ENCODE results near the gene DNAJC7. TPM values are rescaled to one million over a fixed set of nuclear protein-coding genes. Genes with fewer than 3 reads are reported as not detected.
A peak's percentile ranks its signal among the peaks of the same experiment; 100 is the strongest.
"Not testable (repeated sequence)": the region's sequence is repeated elsewhere in the genome, so short reads cannot be mapped to it uniquely, and the experiment has no call there.

Gene DNAJC7
- polyA plus RNA-seq, 1 of the 3 experiments (the other 2 are of a cell fraction): 38.8 TPM

DNA sequence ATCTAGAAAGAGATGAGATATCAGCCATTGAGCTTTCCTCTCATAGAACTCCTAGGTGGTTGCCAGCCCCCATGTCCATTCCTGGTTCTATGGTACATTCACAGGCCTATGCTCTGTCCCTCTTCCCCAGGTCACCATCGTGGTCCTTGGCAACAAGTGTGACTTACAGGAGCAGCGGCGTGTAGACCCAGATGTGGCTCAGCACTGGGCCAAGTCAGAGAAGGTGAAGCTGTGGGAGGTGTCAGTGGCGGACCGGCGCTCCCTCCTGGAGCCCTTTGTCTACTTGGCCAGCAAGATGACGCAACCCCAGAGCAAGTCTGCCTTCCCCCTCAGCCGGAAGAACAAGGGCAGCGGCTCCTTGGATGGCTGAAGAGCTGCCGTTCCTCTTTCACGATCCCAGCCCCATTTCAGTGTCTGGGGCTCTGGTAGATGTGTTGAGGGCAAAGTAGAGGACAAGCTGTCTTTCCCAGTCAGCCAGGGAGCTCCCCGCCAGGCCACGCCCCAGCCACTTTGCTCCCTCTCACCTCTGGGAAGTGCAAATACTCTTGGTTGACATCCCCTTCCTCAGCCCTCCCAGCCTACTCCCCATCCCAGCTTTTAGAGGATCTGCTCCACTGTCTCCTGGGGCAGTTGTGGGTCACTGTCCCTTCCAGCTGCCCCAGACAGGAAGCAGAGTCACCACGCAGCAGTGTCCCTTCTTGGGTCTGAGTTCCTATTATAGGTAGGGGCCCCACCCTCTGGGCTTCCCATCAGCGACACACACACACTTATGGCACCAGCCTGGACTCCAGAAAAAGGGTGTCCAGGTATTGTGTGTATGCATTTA lies 6.5 kb upstream of the DNAJC7 start:
- H3K4me3 ChIP-seq (ENCODE audit: low read depth in 2 of 2, low read length in 1 of 2): no peak overlapping the region
- H3F3A ChIP-seq (replicated peaks; ENCODE audit: insufficient read depth): peaks cover 31% of the 10 kb centered on the region
- DNase-seq: no peak
- no peaks in the 10 kb centered on the region for H4K20me1 ChIP-seq (ENCODE audit: insufficient read depth)
- ChIA-PET CTCF (interaction anchor here (0.7 to 17.3 kb wide), 22 partner anchors 8 to 286 kb away, joined by 3 to 496 read pairs (median 4); partner anchors contain the start of genes C17orf113, DHX58, HSPB9 and KAT2A), POLR2A (no interaction called here)
- peaks cover 18 to 24% of the 10 kb centered on the region in 2 experiments for H3K36me3 ChIP-seq (replicated peaks in 1 of 2; ENCODE audit: control insufficient read depth in 1 of 2, insufficient read depth in 2 of 2, low read length in 1 of 2)
- TF ChIP-seq TAF1 (IDR thresholded peaks at IDR 0.05; ENCODE audit: borderline replicate concordance, low read depth, low read length) (no peak), RCOR1 (IDR thresholded peaks at IDR 0.05; ENCODE audit: low read length) (no peak)
- no peaks in the 10 kb centered on the region for H3K9me3 ChIP-seq
- H3K4me2 ChIP-seq: no peak overlapping the region
- H3K4me1 ChIP-seq (ENCODE audit: control insufficient read depth in 1 of 2, insufficient read depth in 2 of 2, low read depth in 1 of 2, low read length in 1 of 2): peaks cover 7 to 14% of the 10 kb centered on the region in 2 experiments; a peak in 2 of 4 replicates
- H3K9me2 ChIP-seq: no peaks in the 10 kb centered on the region
- 90% methylated on average over 12 of the region's 15 CpGs for WGBS (ENCODE audit: low lambda C conversion rate)
- H3K27ac ChIP-seq (ENCODE audit: low read depth in 2 of 2, low read length in 1 of 2): peak overlapping the region in 1 of 2 experiments; percentile 52; a peak in 1 of 4 replicates
- H2AFZ ChIP-seq (ENCODE audit: low read depth): no peak overlapping the region
- H3K9ac ChIP-seq: no peak overlapping the region; the same call in 1 of the 2 replicates
- no peaks in the 10 kb centered on the region for H3K27me3 ChIP-seq (ENCODE audit: insufficient read depth)
- peaks cover 25% of the 10 kb centered on the region for H3K79me2 ChIP-seq (ENCODE audit: insufficient read depth)

GRCh38 chr17:42020845-42021244 lies 3.6 kb upstream of the DNAJC7 start:
- H3K9ac ChIP-seq: peak overlapping the region; percentile 97
- CTCF ChIA-PET: interaction anchor here (1.0 to 17.3 kb wide), 10 partner anchors 11 to 160 kb away, joined by 3 to 496 read pairs (median 7); partner anchors contain the start of genes CNP, DHX58, HSPB9 and KAT2A
- H3K27ac ChIP-seq (ENCODE audit: low read depth in 2 of 2, low read length in 1 of 2); H3K27me3 ChIP-seq (ENCODE audit: insufficient read depth); DNase-seq; H4K20me1 ChIP-seq (ENCODE audit: insufficient read depth); H2AFZ ChIP-seq (ENCODE audit: low read depth); H3K9me2 ChIP-seq; H3K9me3 ChIP-seq: not testable (repeated sequence)
- peaks cover 18 to 24% of the 10 kb centered on the region in 2 experiments for H3K36me3 ChIP-seq (replicated peaks in 1 of 2; ENCODE audit: control insufficient read depth in 1 of 2, insufficient read depth in 2 of 2, low read length in 1 of 2)
- peaks cover 10 to 25% of the 10 kb centered on the region in 2 experiments for H3K4me1 ChIP-seq (ENCODE audit: control insufficient read depth in 1 of 2, insufficient read depth in 2 of 2, low read depth in 1 of 2, low read length in 1 of 2)
- WGBS (ENCODE audit: low lambda C conversion rate): 41% methylated on average over 8 of the region's 8 CpGs
- POLR2A ChIA-PET: interaction anchor here (0.8 to 1.6 kb wide), 2 partner anchors 100 to 256 kb away, joined by 4 to 9 read pairs; partner anchors contain the start of gene KAT2A
- H3K4me3 ChIP-seq (ENCODE audit: low read depth in 2 of 2, low read length in 1 of 2): peak overlapping the region; percentile 91 to 92
- H3F3A ChIP-seq (replicated peaks; ENCODE audit: insufficient read depth): peaks cover 35% of the 10 kb centered on the region
- H3K4me2 ChIP-seq: peak overlapping the region; percentile 82
- H3K79me2 ChIP-seq (ENCODE audit: insufficient read depth): peaks cover 39% of the 10 kb centered on the region

GRCh38 chr17:42019509-42020404 lies 2.5 kb upstream of the DNAJC7 start, which contains the start of gene NKIRAS2:
NKIRAS2 (plus strand) TSS chr17:42020090; CDS start chr17:42021578, 1,488 bp downstream.
- POLR2A ChIA-PET: interaction anchor here (1.5 to 1.6 kb wide), 2 partner anchors 60 to 101 kb away, joined by 4 to 9 read pairs; partner anchors contain the start of gene KAT2A
- Histone ChIP-seq H3K36me3 (replicated peaks in 1 of 2; ENCODE audit: control insufficient read depth in 1 of 2, insufficient read depth in 2 of 2, low read length in 1 of 2) (peaks cover 18 to 24% of the 10 kb centered on the region in 2 experiments), H2AFZ (ENCODE audit: low read depth) (peak within 1 kb of the TSS; percentile 96), H3K27me3 (ENCODE audit: insufficient read depth) (no peaks in the 10 kb centered on the region), H3K4me1 (ENCODE audit: control insufficient read depth in 1 of 2, insufficient read depth in 2 of 2, low read depth in 1 of 2, low read length in 1 of 2) (peaks cover 9 to 25% of the 10 kb centered on the region in 2 experiments; a peak in 3 of 4 replicates), H3K4me2 (peak within 1 kb of the TSS; percentile 82), H3K27ac (ENCODE audit: low read depth in 2 of 2, low read length in 1 of 2) (peak within 1 kb of the TSS; percentile 73 to 81; a peak in 3 of 4 replicates), H3K9me2 (no peaks in the 10 kb centered on the region), H3K9me3 (no peaks in the 10 kb centered on the region), H3K79me2 (ENCODE audit: insufficient read depth) (peaks cover 50% of the 10 kb centered on the region), H4K20me1 (ENCODE audit: insufficient read depth) (no peaks in the 10 kb centered on the region; the same call in 1 of the 2 replicates), H3K9ac (peak within 1 kb of the TSS; percentile 97), H3F3A (replicated peaks; ENCODE audit: insufficient read depth) (peaks cover 27% of the 10 kb centered on the region), H3K4me3 (ENCODE audit: low read depth in 2 of 2, low read length in 1 of 2) (peak within 1 kb of the TSS; percentile 91 to 92)
- WGBS (ENCODE audit: low lambda C conversion rate): 33% methylated on average over 12 of the region's 49 CpGs
- CTCF ChIA-PET: interaction anchor here (0.6 to 17.3 kb wide), 19 partner anchors 10 to 325 kb away, joined by 3 to 496 read pairs (median 5); partner anchors contain the start of genes CNP, DHX58, HSPB9 and KAT2A
- DNase-seq: peak; percentile 96
- TF ChIP-seq ZBTB33 (IDR thresholded peaks at IDR 0.05; ENCODE audit: borderline replicate concordance, low read depth): no peak
- TF ChIP-seq JUND (IDR thresholded peaks at IDR 0.05): no peak
- TF ChIP-seq GABPA (IDR thresholded peaks at IDR 0.05; ENCODE audit: low read depth): peak; percentile 94
- TF ChIP-seq NFIC (IDR thresholded peaks at IDR 0.05; ENCODE audit: borderline replicate concordance): no peak
- peak; percentile 80 for TF ChIP-seq MAX (IDR thresholded peaks at IDR 0.05; ENCODE audit: low read depth)
- TF ChIP-seq MXI1 (IDR thresholded peaks at IDR 0.05; ENCODE audit: low read depth, low read length): peak; percentile 35; the same call in 1 of the 2 replicates
- no peak for TF ChIP-seq RXRA (IDR thresholded peaks at IDR 0.05; ENCODE audit: borderline replicate concordance, low read depth)
- TF ChIP-seq EZH2phosphoT487 (IDR thresholded peaks at IDR 0.05; ENCODE audit: borderline replicate concordance, low read depth): no peak
- TF ChIP-seq TEAD4 (IDR thresholded peaks at IDR 0.05; ENCODE audit: borderline replicate concordance, insufficient read depth): no peak
